SW 1271 (cell line): Measurements from ENCODE around the gene TMEM209.

Source experiments
- DNase-seq, 2 experiments: peaks; one replicate each; lab custom pipeline; 2025; lab: John Stamatoyannopoulos, UW

TMEM209 gene

DNA sequence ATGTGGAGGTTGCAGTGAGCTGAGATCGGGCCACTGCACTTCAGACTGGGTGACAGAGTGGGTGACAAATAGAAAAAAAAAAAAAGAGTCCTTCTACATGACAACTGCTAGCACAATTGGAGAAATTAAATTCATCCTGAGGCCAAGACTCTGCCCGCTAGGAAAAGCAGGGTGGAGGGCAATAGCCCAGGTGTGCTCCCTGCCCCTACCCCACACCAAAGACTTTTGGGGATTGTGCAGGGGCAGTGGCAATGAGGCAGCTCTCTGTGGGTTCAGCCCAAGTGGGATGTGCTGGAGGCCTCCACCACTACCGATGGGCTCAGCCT is 61.3 kb downstream of the TMEM209 start:
- DNase-seq = no peak

DNA sequence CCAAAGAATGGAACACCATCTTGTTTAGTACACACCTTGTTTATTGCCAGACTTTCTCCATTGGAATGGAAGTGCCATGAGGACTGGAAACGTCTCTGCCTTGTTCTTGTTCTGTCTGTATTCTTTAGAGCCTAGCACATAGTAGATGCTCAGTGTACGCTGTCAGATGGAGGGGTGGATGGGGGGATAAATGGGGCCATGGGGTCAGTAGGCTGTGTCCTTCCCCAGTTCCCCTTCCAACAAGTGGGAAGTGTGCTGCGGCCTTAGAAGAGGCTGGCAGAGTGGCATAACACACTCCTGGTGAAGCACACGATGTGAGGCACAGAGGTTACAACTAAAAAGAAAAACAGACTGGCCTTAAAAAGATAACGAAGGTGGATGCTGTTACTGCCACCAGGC is 61.9 kb downstream of the TMEM209 start:
- no peak for DNase-seq

DNA sequence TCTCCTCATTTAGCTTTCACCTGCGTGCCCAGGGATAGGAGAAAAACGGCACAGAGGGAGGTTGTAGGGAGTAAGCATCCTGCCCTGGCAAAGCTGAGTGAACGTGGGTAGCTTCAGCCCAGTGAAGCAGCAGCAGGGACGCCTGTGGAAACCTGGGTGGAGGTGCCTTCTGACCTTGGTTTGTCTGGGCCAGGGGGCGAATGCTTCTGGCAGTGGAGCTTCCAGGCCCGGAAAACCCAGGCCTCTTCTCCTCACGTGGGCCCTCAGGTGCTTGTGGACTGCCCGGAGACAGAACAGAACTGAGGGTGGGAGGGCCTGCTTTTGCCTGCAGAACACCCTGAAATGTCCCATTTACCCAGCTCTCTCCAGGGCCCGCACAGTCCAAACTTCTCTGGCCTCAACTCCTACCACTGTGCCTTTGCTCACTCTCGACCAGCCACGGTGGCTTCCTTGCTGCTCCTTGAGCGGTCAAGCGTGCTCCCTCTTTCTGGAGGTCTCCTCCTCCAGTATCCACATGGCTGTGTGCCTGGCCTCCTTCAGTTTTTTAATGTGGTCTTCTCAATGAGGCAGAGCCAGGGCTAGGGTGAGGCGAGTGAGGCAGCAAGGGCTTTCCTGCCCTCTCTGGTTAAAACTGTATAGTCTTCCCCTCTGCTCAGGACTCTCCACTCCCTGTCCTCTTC is 62.4 kb downstream of the TMEM209 start:
- DNase-seq = no peak

DNA sequence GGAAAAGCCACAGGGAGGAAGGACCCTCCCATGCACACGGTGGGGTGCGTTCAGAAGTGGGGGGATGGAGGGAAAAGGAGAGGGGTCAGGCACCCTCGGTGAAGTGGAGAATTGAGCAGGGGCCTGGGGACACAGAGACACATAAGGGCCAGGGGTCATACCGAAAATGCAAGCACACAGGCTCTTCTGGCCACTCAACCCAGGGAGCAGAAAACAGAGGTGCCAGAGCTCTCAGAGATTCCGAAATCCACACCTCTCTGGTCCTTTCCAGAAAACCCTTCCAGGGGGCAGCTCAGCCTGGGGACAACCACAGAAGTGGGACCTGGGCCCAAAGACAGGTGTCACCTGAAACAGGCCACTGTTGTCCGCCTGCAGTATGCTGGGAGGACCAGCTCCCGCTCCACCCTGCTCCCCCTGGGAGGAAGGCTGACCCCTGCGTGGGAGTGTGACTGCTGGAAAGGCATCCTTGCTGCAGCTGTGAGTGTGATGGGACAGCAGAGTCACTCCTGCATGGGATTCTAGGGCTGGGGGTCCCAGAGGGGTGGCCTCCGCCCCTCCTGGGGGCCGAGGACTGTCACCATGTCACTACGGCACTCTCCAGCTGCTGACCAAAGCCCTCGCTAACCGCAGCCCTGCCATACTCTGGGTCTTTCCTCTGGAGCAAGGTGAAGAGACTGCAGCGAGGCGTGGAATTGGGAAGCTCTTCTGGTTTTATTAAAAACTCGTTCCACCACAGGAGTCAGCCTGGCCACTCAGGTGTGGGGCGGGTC is 63.1 kb downstream of the TMEM209 start:
- no peak for DNase-seq

DNA sequence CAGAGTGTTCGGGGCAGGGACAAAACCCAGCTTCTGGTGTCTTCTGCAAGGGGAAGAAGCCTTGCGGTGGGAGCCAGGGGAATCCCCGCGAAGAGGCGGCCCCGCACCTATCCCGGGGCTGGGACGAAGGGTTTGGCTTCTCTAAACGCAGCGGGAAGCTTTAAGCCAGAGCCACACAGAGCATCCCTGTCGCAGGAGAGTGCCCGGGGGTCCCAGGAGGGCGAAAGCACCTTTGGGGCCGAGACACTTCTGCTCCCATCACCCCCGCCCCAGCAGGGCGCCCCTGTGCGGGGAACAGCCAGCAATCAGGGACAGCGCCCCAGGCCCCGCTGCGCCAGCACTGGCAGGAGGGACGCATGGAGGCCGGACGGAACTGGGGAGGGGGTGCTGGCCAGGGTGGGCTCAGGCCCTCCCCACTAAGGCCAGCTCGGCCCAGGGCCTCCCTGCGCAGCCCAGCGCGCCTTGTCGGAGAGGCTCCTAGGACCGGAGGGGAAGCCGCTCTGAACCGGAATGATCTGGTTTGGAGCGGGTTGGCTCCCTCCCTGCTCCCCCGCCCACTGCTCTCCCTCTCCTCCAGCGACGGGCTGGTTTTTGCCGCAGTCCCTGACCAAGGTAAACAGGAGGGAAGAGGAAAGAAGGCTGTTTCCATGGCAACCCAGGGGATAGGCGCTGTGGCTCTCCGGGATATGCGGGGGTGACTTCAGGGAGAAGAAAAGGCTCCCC is 63.9 kb downstream of the TMEM209 start:
- no peak for DNase-seq

DNA sequence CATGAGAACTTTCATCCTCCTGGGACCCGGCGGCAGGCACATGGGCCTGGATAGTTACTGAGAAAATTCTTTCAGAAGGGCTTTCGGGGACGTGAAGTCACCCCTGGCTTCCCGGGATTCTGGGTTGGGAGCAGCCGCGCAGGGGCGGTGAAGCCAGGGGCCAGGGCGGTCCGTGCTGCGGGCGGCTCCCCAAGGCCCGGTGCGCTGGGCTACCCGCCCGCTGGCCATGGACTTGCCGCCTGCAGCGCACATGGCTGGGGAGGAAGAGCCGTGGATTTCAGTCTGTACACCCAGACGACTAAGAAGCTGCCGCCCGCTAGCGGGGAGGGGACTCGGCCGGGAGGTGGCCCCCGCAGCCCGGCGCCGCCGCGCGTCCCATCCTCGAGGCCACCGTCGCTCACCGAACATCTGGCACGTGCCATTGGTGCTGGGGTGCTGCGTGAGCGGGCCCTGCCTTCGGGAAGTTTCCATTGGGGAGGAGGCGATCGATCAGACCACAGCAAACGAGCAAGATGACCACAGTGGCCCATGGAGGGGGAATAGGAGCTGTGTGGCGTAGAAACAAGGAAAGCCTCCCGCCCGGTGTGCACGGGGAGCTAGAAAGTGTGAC is 64.5 kb downstream of the TMEM209 start:
- no peak for DNase-seq

DNA sequence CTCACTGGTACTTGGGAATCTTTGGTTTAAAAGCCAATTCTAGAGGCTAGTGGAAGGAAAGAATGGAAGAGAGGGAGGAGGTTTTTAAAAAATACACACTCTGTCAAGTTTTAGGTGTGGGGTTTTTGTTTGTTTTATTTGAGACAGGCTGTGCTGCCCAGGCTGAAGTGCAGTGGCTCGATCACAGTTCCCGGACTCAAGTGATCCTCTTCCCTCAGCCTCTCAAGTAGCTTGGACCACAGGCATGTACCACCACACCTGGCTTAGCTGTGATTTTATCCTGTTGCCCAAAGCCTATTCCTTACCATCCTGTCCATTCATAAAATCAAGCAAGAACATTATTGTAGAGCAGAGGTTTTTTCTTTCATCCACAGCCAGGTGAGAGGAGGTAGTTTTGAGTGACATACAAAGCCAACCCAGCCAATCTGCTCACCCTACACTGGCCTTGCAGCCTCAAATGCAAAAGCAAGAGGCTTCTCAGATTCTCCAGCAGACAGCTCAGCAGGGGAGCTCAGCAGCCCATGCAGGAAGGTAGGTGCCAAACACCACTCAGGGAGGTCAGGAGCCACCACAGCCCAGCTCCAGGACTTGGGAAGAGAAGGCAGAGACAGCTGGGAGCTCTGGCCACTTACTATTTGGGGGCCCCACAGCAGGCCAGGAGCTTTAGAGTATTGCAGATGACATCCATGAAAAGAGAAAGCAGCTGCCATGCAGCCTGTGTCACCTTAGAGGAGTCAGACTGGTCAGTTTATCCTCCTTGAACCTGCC is 65.8 kb downstream of the TMEM209 start:
- DNase-seq = no peak

DNA sequence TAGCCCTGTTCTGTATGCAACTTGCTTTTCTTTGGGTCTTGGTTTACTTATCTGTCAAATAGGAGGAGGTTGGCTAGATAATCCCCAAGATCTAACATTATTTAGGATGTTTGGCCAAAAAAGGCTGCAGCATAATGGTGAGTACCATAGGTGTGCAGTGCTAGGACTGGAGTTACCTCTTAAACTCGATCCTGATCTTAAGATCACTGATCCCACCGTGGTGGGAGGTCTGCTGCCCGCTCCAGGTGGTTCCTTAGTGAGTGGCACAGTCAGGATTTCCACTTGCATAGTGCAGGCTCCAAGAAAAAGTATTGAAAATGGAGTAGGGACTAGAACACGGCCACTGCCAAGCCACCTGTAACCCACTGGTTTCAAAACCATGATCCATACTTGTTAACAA is 68.0 kb downstream of the TMEM209 start:
- no peak for DNase-seq

DNA sequence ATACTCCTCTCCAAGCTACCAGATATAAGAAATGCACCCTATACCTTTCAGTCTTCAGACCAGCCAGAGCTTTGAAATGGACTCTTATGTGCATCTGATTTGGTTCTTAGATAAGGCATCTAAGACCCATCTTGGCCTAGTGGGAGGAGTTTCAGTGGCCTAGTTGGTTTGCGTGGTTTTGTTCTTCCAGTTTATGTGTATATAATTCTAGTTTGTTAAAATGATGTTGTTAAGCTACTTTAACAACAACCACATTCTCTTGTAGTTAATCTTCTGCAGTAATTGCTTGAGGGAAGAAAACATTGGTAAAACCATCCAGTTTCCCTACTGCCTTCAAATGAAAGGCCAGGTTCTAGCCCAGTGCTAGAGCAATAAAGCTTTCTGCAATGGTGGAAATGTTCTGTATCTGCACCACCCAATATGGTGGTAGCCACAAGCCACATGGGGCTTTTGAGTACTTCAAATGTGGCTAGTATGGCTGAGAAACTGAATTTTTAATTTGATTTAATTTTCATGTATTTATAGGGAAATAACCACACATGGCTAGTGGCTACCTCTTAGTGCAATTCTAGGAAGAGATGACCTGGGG is 68.5 kb downstream of the TMEM209 start:
- no peak for DNase-seq

DNA sequence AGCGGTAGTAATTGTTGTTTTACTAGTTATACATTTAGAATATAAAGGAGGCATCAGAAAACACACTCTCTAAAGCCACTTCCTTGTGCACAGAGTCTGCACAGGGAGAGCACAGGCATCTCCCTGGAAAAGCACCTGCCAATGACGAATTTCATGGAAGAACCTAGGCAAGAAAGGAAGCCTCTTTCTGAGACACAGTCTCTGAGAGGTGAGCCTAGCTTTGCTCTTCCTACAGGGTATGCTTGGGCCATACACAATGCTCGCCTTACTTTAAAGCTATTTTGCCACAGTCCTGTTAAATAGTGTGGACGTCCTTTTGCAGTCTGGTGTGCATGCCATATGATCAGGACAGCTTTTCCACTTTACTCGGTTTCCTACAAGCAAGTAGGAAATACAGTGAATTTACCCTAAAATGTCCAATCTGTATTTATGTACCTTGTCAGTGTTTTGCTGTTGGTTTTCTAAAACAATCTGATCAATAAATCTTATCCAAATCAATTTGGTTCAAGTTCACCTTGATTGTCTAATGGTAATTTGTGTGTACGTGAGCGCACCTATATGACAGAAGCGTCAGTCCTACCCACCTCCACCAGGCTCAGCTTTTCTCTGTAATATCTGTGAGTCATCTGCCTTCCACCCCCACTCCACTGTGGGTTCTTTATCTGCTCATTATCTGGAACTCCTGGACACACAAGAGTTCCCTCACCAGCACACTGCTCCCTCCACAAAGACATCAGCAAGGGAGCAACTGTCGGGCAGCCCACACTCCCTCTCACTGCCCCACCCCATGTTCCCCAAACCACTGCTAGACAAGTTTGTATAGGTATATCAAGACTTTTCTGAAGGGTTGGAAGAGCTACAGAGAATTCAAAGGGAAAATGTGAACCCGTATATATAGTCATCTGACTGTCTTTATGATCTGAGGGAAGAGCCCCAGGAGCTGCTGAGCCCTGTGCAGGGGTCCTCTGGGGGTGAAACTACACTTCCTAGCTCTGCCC is 69.7 kb downstream of the TMEM209 start:
- no peak for DNase-seq

DNA sequence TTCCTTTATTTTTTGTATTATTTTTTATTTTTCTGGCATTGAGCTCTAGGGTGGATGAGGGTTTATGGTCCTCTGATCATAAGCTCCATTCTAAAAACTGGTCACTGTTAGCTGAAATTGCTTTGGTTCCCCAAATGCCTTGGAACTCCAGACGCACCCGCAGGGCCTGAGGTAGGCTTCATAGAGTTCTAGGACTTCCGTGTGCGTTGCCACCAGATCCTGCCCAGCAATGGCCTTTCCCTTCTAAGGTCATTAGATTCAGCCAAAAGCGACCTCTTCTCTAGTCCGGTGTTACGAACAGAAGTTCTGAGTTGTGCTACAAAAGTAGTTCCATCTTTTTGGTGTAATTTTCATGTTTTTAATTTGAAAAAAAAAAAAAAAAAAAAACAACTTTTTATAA is 70.5 kb downstream of the TMEM209 start:
- DNase-seq = no peak

DNA sequence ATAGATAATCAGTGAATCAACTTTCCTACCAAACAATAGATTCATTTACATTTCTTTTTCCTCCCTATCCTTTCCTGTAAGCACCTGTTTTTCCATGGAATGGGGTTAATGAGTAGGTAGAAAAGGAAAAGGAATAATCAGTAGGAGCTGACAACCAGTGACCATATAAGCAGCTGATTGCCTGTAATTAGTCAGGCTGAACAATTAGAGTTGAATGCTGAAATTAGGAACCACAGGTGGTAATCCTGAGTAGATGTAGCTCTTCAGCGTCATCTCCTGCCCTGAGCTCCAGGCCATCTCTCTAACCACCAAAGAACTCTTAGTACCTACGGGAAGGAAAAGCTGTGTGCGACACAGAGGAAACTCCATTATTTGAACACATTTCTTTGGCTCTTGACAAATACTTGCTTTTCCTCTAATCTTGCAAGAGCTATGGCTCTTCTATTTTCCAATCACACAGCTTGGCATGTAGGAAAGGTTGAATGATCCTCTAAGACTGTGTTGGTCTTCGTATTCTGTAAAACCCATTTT is 71.0 kb downstream of the TMEM209 start:
- DNase-seq = no peak

DNA sequence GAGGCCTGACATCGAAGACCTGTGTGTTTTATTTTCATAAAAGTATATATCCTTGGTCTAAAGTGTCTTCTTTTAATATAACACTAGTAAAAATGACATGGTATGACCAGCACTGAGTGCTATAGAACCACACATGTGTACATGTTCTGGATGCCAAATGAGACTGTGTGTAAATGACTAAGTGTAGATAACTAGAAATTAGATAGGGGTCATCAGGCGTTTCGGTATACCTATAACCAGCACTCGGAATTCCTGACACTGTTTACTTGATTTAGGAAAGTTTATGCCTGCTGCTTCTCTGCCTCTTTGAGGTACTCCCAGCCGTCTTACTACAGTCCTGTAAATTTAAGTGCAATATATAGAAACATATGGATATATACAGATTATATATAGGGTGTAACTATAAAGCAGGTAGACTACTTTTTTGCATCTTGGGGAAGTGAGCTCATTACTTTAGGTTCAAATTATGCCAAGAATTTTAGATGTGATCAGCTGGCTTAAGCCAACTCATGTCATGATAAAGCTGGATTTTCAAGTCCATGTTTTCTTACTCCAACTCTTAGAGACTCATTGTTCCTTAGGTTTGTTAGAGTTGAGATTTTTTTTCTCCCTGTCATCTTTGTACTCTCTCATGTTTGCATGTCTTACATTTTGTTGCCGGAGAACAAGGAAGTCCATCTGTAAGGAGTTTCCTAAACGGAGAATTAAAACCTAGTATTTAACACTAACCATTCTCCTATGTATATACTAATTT is 72.0 kb downstream of the TMEM209 start:
- no peak for DNase-seq

DNA sequence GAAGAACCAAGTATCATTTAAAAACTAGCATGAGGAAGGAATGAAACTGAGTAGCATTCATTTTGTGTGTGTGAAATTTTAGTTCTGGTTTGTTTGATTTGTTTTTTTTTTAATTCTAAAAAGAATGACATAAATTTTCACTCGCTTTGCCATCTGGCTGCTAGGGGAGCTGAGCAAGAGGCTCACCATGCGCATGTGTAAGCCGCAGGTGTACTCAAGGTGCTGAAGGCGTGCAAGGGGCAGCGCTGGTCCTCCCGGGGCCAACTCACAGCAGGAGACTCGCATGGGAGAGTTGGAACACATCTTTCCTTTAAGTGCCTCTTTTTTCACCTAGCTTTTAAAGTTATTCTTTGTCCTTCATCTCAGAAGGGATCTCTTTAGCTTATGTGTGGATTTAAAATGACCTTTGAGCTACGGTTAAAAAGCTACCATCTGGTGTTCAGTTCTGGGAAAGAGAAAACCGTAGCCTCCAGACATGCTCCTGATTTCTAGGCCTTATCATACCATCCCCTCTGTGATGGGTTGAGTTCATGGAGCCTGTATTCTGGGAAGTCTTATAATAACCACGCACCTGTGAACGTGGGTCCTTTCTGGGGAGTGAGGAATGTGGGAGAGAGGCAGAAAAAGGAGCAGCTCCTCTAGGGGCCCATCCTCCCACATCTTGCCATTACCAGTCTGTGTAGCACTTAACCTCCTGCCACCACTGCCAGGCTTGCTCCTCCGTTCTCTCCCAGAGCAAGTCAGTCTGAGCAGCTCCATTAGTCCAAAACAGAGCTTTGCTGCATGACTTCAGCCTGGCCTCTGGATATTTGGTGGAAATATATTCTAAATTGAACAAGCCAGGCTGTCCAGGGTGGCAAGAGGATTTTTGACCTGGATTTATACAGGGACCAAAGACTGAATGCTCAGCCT is 73.0 kb downstream of the TMEM209 start:
- no peak for DNase-seq

DNA sequence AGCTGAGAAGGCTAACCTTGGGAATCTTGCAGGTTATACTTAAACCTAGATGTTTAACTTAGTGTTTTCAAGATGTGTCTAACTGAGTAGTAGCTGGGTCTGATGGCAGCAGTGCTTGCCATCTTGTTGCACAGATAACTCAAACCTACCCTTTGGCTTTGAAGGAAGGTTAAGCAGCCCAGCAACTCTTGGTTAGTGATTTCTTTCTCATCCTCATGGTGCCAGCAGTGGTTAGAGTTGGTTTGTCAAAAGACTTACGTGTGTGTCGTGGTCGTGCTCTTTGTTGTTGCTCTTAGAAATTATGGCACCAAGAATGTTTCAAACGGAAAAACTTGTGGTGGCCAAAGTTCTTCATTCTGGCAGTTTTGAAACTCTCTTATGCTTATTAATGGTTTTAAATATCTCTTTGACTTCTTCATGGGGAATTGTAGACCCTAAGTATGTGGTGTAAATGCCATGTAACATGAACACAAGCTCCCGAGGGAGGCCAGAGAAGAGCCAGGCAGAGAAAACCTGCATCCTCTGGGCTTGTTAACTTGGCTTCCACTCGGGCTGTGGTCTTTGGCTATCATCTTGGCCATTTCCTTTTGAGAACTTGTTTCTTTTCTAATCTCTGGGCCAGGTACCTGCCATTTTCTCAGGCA is 73.9 kb downstream of the TMEM209 start:
- DNase-seq = no peak

DNA sequence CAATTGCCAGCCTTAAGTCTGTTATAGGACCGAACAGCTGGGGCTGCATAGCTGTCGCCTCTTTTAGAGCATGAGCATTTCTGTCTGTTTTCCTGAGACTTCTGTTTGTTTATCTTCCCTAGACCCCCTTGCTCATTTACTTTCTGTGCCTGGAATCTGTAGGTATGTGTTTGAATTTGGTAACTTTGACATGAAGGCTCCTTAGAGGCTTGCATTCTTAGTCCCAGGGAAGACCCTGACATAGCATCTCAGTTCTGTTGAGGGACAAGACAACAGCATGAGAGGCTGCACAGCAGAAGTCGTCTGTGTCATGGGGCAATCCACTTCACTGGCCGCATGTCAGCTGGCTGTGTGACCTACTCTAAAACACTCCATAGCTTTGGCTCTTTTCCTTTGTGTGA is 76.2 kb downstream of the TMEM209 start:
- DNase-seq = no peak

DNA sequence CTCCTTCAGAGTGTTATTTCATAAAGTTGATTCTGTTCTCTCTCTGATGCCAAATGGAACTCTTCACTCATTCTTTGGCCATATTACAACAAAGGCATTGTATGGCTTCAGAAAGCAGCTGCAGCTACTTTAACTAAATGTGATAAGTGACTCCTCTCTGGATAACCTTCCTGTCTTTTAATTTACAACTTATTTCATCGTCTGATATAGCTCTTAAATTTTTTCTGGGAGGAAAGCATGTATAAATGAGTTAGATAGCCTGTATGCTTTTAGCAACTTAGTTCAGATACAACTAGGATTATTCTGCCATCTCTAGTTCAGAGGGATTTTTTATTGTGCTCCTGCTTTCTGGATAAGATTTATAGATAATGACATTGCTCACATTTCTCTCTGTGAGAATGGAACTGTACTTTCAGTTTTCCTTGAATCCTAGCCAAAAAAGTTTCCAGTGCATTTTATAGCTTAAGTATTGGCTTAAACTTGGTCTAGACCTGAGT is 77.3 kb downstream of the TMEM209 start:
- DNase-seq = no peak

DNA sequence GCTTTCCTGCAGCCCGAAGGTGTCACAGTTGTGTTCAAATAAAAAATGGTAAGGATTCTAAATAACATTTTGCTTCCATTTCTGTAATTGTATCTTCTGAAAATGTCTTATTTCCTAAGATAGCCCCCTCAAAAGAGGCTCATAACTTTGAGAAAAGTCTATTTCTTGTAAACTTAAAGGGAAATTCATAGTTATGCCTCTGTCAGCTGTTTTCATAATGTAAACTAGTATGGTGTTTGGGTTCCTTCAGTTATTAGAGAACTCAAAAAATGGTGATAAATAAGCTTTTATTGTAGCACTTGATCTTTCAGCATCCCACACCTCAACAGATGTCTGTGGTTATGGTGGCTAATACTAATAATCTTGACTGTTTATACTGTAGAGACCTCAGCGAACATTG is 77.8 kb downstream of the TMEM209 start:
- DNase-seq = no peak
